Ishikawa (cell line): ENCODE results near the gene STOM.

Source experiments
- CREB1 ChIP-seq: IDR thresholded peaks from 2 replicates; pipeline ENCODE4 v1.6.1; 2012; ENCODE audit warnings: low read depth
- EP300 ChIP-seq: IDR thresholded peaks from 2 replicates; pipeline ENCODE4 v1.6.1; 2012; ENCODE audit warnings: borderline replicate concordance
- FOXM1 ChIP-seq: IDR thresholded peaks from 2 replicates; pipeline ENCODE4 v1.6.1; 2012; ENCODE audit warnings: low read depth, borderline replicate concordance
- YY1 ChIP-seq: IDR thresholded peaks from 2 replicates; pipeline ENCODE4 v1.6.1; 2012; ENCODE audit warnings: low read depth

DNA sequence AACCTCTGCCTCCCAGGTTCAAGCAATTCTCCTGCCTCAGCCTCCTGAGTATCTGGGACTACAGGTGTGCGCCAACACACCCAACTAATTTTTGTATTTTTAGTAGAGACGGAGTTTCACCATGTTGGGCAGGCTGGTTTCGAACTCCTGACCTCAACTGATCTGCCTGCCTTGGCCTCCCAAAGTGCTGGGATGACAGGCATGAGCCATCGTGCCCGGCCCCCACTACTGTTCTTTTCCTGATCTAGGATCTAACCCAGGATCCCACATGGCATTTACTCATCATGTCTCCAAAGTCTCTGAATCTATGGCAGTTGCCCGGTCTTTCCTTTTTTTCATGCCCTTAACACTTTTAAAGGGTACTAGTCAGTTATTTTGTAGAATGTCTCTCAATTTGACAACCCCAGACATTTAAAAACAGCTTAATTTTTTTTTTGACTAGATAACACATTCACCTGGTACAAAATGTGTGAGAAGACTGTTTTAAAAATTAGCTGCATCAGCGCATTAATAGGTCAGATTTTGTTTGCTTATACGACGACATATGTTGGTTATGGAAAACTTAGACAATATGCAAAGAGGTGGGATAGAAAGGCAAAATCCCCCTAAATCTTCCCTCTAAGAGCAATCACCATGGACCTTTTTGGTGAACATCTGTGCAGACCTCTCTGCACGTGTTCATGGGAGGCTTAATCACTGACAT, 46.5 kb downstream of the STOM start:
- no peak for TF ChIP-seq CREB1
- no peak for TF ChIP-seq YY1
- no peak for TF ChIP-seq EP300
- no peak for TF ChIP-seq FOXM1
